Activated CD4-positive, alpha-beta T cell treated with anti-CD3 and anti-CD28 coated beads, Interleukin-2, amount 10 ng/mL, durations not matched to agents 7 days and 5 days (primary cell): ENCODE data around the gene CILP. TPM values are rescaled to one million over a fixed set of nuclear protein-coding genes. Genes with fewer than 3 reads are reported as not detected.
"Not testable (repeated sequence)": the region's sequence is repeated elsewhere in the genome, so short reads cannot be mapped to it uniquely, and the experiment has no call there.

ENCODE experiments used
- CTCF ChIA-PET: fragments of 350-600 bp; sonication (Branson Sonifier 250); formaldehyde crosslinking; loops from one replicate; lab custom pipeline; 2021; ENCODE audit warnings: antibody characterized with exemption; lab: Charles Lee
- POLR2A ChIA-PET: fragments of 350-600 bp; sonication (Branson Sonifier 250); formaldehyde crosslinking; loops from one replicate; lab custom pipeline; 2021; ENCODE audit warnings: antibody characterized with exemption; lab: Charles Lee
- DNase-seq: peaks from one replicate; pipeline ENCODE4 v3.0.0-alpha.2; 2020
- H3K27ac Mint-ChIP-seq: one replicate; pipeline ENCODE4 v1.8.0; 2021; ENCODE audit warnings: mild to moderate bottlenecking, moderate library complexity, mixed read lengths
- H3K27me3 Mint-ChIP-seq: one replicate; pipeline ENCODE4 v1.8.0; 2021; ENCODE audit warnings: mixed read lengths
- H3K36me3 Mint-ChIP-seq: one replicate; pipeline ENCODE4 v1.8.0; 2021; ENCODE audit warnings: low read depth, mixed read lengths
- H3K4me1 Mint-ChIP-seq: one replicate; pipeline ENCODE4 v1.8.0; 2021; ENCODE audit warnings: mixed read lengths
- H3K4me3 Mint-ChIP-seq: one replicate; pipeline ENCODE4 v1.8.0; 2021; ENCODE audit warnings: mild to moderate bottlenecking, moderate library complexity, mixed read lengths
- H3K9me3 Mint-ChIP-seq: one replicate; pipeline ENCODE4 v1.8.0; 2021; ENCODE audit warnings: mixed read lengths
- total RNA-seq, 2 experiments: library from RNA; stranded (reverse); gene quantifications; one replicate each; pipeline ENCODE4 v1.2.3, GENCODE V29; 2021

CILP gene
- total RNA-seq, 2 experiments from 2014 or later: 0.04 to 0.12 TPM

GRCh38 chr15:65198571-65198970 lies 12.7 kb downstream of the CILP start:
- DNase-seq: no peak
- no peak overlapping the region for H3K27ac Mint-ChIP-seq
- no peak overlapping the region for H3K4me3 Mint-ChIP-seq
- no peaks in the 10 kb centered on the region for H3K9me3 Mint-ChIP-seq
- CTCF ChIA-PET: no interaction called here
- no peaks in the 10 kb centered on the region for H3K27me3 Mint-ChIP-seq
- POLR2A ChIA-PET: no interaction called here
- no peaks in the 10 kb centered on the region for H3K4me1 Mint-ChIP-seq
- H3K36me3 Mint-ChIP-seq: no peaks in the 10 kb centered on the region

GRCh38 chr15:65197337-65197645 lies 14.0 kb downstream of the CILP start:
- CTCF ChIA-PET: no interaction called here
- no peaks in the 10 kb centered on the region for H3K9me3 Mint-ChIP-seq
- POLR2A ChIA-PET: no interaction called here
- no peaks in the 10 kb centered on the region for H3K36me3 Mint-ChIP-seq
- H3K27ac Mint-ChIP-seq: no peak overlapping the region
- DNase-seq: no peak
- H3K27me3 Mint-ChIP-seq: no peaks in the 10 kb centered on the region
- no peaks in the 10 kb centered on the region for H3K4me1 Mint-ChIP-seq
- H3K4me3 Mint-ChIP-seq: no peak overlapping the region

DNA sequence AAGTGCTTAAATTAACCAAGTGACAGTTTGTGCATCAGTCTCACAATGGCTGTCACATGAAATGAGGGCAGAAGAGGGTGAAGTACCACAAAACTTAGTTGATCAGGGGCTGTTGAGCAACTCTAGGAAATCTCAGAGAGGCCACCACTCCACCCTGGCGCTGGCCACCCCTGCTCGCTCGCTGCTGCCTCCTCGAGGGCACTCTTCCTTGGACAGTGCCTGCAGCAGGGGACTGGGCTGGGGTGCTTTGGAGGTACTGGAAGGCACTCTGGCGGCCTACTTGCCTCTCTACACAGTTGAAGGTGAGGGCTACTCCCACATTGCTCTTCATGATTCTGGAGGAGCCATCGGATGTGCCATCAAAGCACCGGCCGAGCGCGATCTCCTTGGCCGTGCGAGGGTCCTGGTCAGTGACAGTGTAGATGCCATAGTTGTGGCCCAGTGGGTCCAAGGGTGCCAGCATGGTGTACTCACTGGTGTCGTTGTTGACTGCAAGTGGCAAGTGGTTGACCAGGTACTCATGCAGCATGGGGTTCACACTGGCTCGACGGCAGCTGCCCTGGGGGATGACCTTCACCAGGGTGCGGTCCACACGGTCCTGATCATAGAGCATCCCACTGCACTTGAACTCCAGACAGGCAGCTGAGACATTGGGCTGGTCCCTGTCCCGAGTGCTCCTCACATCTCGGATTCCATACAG lies 14.5 kb downstream of the CILP start:
- CTCF ChIA-PET: no interaction called here
- Mint-ChIP-seq H3K27me3 (no peaks in the 10 kb centered on the region), H3K27ac (no peak overlapping the region), H3K4me1 (no peaks in the 10 kb centered on the region), H3K36me3 (no peaks in the 10 kb centered on the region), H3K9me3 (no peaks in the 10 kb centered on the region), H3K4me3 (no peak overlapping the region)
- POLR2A ChIA-PET: no interaction called here
- no peak for DNase-seq

- Mint-ChIP-seq H3K27ac (no peak overlapping the region), H3K27me3 (no peaks in the 10 kb centered on the region), H3K36me3 (no peaks in the 10 kb centered on the region), H3K4me3 (no peak overlapping the region), H3K9me3 (no peaks in the 10 kb centered on the region), H3K4me1 (no peaks in the 10 kb centered on the region)
- ChIA-PET CTCF (interaction anchor here (1.2 kb wide), 1 partner anchor 10 kb away, joined by 5 read pairs; the partner anchor contains the start of gene CLPX), POLR2A (no interaction called here)
- DNase-seq: no peak
Measured at GRCh38 chr15:65195548-65195923, 15.7 kb downstream of the CILP start.

DNA sequence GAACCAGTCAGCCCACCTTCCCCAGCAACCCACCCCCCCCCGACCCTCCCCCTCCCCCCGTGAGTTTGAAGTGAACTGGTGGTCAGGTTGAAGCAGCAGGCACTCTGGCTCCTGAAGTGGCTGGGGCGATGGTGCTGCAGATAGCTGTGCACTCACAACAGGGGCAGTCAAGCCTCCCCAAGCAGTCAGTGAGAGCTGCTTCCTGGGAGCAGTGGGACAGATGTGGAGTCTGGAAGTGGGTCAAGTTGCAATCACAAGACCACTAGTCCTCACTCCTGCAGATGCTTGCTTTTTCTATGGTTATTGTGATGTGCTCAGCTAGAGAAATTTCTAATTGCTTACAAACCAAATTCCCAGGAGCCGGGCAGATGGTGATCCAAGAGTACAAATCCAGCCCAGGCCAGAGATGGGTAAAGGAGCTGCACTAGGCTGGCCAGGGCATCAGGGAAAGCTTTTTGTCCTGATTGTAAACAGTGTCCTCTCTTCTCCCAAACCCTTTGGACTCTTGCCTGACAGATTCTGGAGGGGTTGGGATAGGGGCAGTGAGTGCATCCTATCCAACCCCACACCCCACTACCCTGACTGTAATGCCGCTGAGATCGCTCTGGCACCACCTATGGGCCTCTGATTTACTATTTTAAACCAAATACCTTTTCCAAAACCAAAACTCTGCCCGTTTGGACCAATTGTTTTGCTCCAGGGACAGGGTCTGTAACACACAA lies 16.3 kb downstream of the CILP start:
- Mint-ChIP-seq H3K4me3 (no peak overlapping the region), H3K4me1 (no peaks in the 10 kb centered on the region), H3K27ac (no peak overlapping the region), H3K27me3 (no peaks in the 10 kb centered on the region), H3K36me3 (no peaks in the 10 kb centered on the region), H3K9me3 (no peaks in the 10 kb centered on the region)
- ChIA-PET POLR2A (no interaction called here), CTCF (interaction anchor here (1.2 kb wide), 1 partner anchor 9 kb away, joined by 5 read pairs; the partner anchor contains the start of gene CLPX)
- DNase-seq: no peak

DNA sequence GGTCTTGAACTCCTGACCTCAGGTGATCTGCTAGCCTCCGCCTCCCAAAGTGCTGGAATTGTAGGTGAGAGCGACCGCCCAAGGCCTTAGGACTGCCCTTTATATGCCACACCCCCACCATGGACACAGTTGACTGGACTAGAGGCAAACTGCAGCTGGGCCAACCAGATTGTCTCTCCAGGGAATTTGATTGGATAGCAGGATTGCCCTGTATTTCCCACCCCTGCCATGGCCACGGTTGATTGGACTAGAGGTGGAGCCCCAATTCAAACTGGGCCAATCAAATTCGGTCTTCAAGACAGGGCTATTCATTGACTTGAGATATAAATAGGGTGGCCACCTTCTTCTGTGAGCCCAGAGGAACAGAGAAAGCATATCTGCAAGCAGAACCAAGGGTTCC lies 19.3 kb downstream of the CILP start:
- DNase-seq: no peak
- CTCF ChIA-PET: no interaction called here
- no peaks in the 10 kb centered on the region for H3K36me3 Mint-ChIP-seq

DNA sequence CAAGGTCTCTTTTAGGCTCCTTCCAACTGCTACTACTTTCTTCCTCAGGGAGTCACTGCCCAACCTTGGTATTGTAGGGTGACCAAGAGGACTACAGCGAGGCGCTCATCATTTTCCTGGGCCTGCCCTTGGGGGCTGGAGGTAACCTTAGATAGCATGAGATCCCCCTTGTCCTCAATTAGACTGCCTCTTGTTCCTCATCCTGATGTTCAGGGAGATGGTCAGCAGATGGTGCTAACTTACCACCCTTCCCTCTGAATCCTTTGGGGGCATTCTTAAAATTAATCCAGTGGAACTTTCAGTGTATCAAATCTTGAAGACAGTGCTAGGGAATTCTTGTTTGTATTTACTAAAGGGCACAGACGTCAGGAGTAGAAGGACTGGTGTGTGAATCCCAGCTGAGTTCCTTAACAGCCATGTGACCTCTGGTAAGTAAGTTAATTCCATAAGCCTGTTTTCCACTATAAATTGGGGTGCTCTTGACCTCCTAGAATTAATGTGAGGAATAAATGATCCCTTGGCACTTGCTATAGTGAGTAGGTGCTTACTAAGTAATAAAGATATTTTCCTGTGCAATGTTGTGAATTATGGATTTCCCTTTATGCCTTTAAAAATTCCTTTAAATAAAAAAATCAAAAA lies 22.1 kb downstream of the CILP start:
- CTCF ChIA-PET: no interaction called here
- H3K36me3 Mint-ChIP-seq: peaks cover 1% of the 10 kb centered on the region
- H3K9me3 Mint-ChIP-seq: no peaks in the 10 kb centered on the region
- H3K4me3 Mint-ChIP-seq: no peak overlapping the region
- no peaks in the 10 kb centered on the region for H3K27me3 Mint-ChIP-seq
- POLR2A ChIA-PET: no interaction called here
- peaks cover 5% of the 10 kb centered on the region for H3K4me1 Mint-ChIP-seq
- H3K27ac Mint-ChIP-seq: no peak overlapping the region
- no peak for DNase-seq

More for the DNA sequence above, 19.3 kb downstream of the CILP start:
- H3K27ac Mint-ChIP-seq: no peak overlapping the region
- no peaks in the 10 kb centered on the region for H3K9me3 Mint-ChIP-seq
- no peaks in the 10 kb centered on the region for H3K27me3 Mint-ChIP-seq
- no peak overlapping the region for H3K4me3 Mint-ChIP-seq
- H3K4me1 Mint-ChIP-seq: no peaks in the 10 kb centered on the region
- POLR2A ChIA-PET: no interaction called here

DNA sequence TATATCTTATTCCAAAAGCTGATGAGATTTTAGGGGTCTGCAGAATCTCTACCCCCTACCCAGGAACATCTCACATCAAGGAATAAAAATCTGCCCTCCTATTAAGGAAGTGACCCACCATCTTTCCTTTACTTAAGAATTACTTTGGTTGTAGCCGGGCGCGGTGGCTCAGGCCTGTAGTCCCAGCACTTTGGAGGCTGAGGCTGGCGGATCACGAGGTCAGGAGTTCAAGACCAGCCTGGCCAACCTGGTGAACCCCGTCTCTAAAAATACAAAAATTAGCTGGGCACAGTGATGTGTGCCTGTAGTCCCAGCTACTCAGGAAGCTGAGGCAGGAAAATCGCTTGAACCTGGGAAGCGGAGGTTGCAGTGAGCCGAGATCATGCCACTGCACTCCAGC lies 22.8 kb downstream of the CILP start:
- H3K27ac Mint-ChIP-seq, H3K27me3 Mint-ChIP-seq, DNase-seq, H3K36me3 Mint-ChIP-seq, POLR2A ChIA-PET, H3K4me1 Mint-ChIP-seq, H3K9me3 Mint-ChIP-seq, H3K4me3 Mint-ChIP-seq: not testable (repeated sequence)
- CTCF ChIA-PET: interaction anchor here (0.7 kb wide), 1 partner anchor 362 kb away, joined by 3 read pairs; no protein-coding TSS in a partner anchor

GRCh38 chr15:65184868-65185717 lies 26.2 kb downstream of the CILP start, which contains the start of gene CLPX:
Gene CLPX, minus strand, starts transcription at chr15:65185342. Its CDS starts 189 bp downstream, at chr15:65185153.
- CTCF ChIA-PET: interaction anchor here (0.6 to 2.0 kb wide), 6 partner anchors 10 to 195 kb away, joined by 3 to 8 read pairs (median 4); partner anchors contain the start of gene SPG21
- Mint-ChIP-seq H3K36me3 (peaks cover 14% of the 10 kb centered on the region), H3K9me3 (no peaks in the 10 kb centered on the region), H3K27ac (peak within 1 kb of the TSS; percentile 90), H3K4me3 (peak within 1 kb of the TSS; percentile 96), H3K27me3 (no peaks in the 10 kb centered on the region), H3K4me1 (peaks cover 23% of the 10 kb centered on the region)
- DNase-seq: peak; percentile 93
- POLR2A ChIA-PET: interaction anchor here (0.6 to 1.9 kb wide), 4 partner anchors 23 to 119 kb away, joined by 3 to 13 read pairs (median 3); partner anchors contain the start of gene RNU5B-1

DNA sequence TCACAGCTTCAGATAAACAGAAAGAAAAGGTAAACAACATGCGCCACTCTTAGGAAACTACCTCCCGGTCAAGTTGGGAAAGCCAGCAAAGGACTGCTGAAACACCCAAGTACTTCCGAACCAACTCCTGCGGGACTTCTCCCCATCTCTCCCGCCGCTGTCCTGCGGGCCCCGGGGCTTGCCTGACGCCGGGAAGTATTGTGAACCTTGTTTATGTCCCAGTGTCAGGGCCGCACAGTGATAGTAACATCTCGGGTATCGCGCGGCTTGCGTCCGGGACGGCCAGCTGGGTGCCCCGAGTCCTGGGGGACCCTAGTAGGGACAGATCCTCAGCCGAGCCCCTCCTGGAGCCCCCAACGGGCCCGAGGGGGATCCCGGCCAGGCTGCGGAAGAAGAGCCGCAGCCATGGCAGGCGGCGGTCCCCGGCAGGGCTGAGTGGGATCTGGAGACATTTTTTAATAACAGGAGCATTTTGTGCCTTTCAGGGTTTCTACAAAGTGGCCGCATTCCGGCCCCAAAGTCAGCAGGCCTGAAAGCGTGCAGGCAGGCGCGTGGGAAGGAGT lies 26.9 kb downstream of the CILP start:
- Mint-ChIP-seq H3K27me3 (no peaks in the 10 kb centered on the region), H3K9me3 (no peaks in the 10 kb centered on the region), H3K4me1 (peaks cover 25% of the 10 kb centered on the region), H3K36me3 (peaks cover 19% of the 10 kb centered on the region), H3K27ac (peak overlapping the region; percentile 90), H3K4me3 (peak overlapping the region; percentile 96)
- POLR2A ChIA-PET: interaction anchor here (1.9 kb wide), 1 partner anchor 120 kb away, joined by 13 read pairs; the partner anchor contains the start of gene RNU5B-1
- CTCF ChIA-PET: interaction anchor here (0.7 to 1.8 kb wide), 2 partner anchors 113 to 195 kb away, joined by 3 to 8 read pairs; partner anchors contain the start of gene SPG21
- DNase-seq: peak; percentile 44

- peaks cover 25% of the 10 kb centered on the region for H3K4me1 Mint-ChIP-seq
- H3K4me3 Mint-ChIP-seq: peak overlapping the region; percentile 96
- peak overlapping the region; percentile 90 for H3K27ac Mint-ChIP-seq
- POLR2A ChIA-PET: no interaction called here
- CTCF ChIA-PET: no interaction called here
- H3K9me3 Mint-ChIP-seq: no peaks in the 10 kb centered on the region
- H3K36me3 Mint-ChIP-seq: peaks cover 23% of the 10 kb centered on the region
- H3K27me3 Mint-ChIP-seq: no peaks in the 10 kb centered on the region
- DNase-seq: no peak
Measured at GRCh38 chr15:65183865-65184159, 27.5 kb downstream of the CILP start.

DNA sequence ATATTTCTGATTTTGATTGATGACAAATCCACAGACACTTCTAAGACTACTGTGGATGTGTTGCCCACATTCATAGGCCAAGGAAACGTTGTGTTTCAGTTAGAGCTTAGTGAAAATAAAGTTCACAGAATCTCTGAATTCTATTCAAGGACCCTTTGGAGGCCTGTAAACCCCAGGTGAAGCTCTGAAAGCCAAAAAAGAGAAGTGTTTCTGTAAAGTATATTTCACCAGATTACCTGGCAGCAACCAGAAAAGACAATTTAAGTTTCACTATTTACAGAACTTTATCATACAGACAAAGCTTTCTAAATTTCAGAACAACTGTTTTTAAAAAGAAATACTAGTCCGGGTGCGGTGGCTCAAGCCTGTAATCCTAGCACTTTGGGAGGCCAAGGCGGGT lies 28.7 kb downstream of the CILP start:
- H3K27me3 Mint-ChIP-seq: no peaks in the 10 kb centered on the region
- DNase-seq: no peak
- POLR2A ChIA-PET: interaction anchor here (0.6 kb wide), 1 partner anchor 98 kb away, joined by 3 read pairs; no protein-coding TSS in a partner anchor
- H3K36me3 Mint-ChIP-seq: peaks cover 24% of the 10 kb centered on the region
- H3K4me3 Mint-ChIP-seq: peak overlapping the region; percentile 96
- H3K9me3 Mint-ChIP-seq: no peaks in the 10 kb centered on the region
- peak overlapping the region; percentile 60 for H3K27ac Mint-ChIP-seq
- H3K4me1 Mint-ChIP-seq: peaks cover 26% of the 10 kb centered on the region
- CTCF ChIA-PET: no interaction called here
